A549 (cell line): Measurements from ENCODE around the gene GRM5.

Source experiments
- BHLHE40 ChIP-seq: IDR thresholded peaks from 2 replicates; pipeline ENCODE4 v1.6.1; 2012; ENCODE audit warnings: low read depth, low read length, inconsistent platforms
- CBX2 ChIP-seq: fragments of 200-600 bp; sonication (generic); IDR thresholded peaks from 2 replicates; pipeline ENCODE4 v1.6.1; 2016; ENCODE audit warnings: low read depth, mild to moderate bottlenecking, borderline replicate concordance
- ELK1 ChIP-seq: fragments of 150-350 bp; IDR thresholded peaks from 2 replicates; pipeline ENCODE4 v1.6.1; 2014; ENCODE audit warnings: low read depth, mild to moderate bottlenecking, low read length
- KDM1A ChIP-seq: fragments of 200-600 bp; sonication (generic); IDR thresholded peaks from 2 replicates; pipeline ENCODE4 v1.6.1; 2016; ENCODE audit warnings: low read depth, mild to moderate bottlenecking
- MAZ ChIP-seq: fragments of 150-350 bp; IDR thresholded peaks from 2 replicates; pipeline ENCODE4 v1.6.1; 2014; ENCODE audit warnings: antibody characterized with exemption, low read depth, low read length, borderline replicate concordance
- PHF8 ChIP-seq: fragments of 200-600 bp; sonication (generic); IDR thresholded peaks from 2 replicates; pipeline ENCODE4 v1.6.1; 2016; ENCODE audit warnings: low read depth, mild to moderate bottlenecking, antibody characterized with exemption, moderate library complexity, borderline replicate concordance
- POLR2A ChIP-seq: IDR thresholded peaks from 2 replicates; pipeline ENCODE4 v1.6.1; 2012; ENCODE audit warnings: mild to moderate bottlenecking, low read length
- RAD21 ChIP-seq, 2 experiments: fragments of >200 bp in 1 of 2; sonication (Bioruptor Twin) in 1 of 2; formaldehyde crosslinking in 1 of 2; IDR thresholded peaks in 1 of 2; conservative IDR thresholded peaks in 1 of 2; 2 replicates in 1 of 2; 3 replicates in 1 of 2; pipeline ENCODE4 v1.6.1; 2012 to 2018; ENCODE audit warnings: inconsistent platforms in 1 of 2
- RARB ChIP-seq: fragments of 250-450 bp; sonication (Bioruptor Pico); IDR thresholded peaks from 2 replicates; pipeline ENCODE4 v1.8.0; 2021; ENCODE audit warnings: mild to moderate bottlenecking, moderate library complexity
- RNF2 ChIP-seq: fragments of 200-600 bp; sonication (generic); IDR thresholded peaks from 2 replicates; pipeline ENCODE4 v1.6.1; 2016; ENCODE audit warnings: low read depth, mild to moderate bottlenecking, antibody characterized with exemption, moderate library complexity, borderline replicate concordance
- SMC3 ChIP-seq: fragments of >200 bp; sonication (Bioruptor Twin); formaldehyde crosslinking; IDR thresholded peaks from 3 replicates; pipeline ENCODE4 v1.6.1; 2018; ENCODE audit warnings: inconsistent platforms
- ZC3H11A ChIP-seq: fragments of 450-650 bp; IDR thresholded peaks from 2 replicates; pipeline ENCODE4 v1.6.1; 2014; ENCODE audit warnings: antibody characterized with exemption, mild to moderate bottlenecking
- TF ChIP-seq, protein P1 (sequence below): fragments of >200 bp; sonication (Bioruptor Twin); formaldehyde crosslinking; IDR thresholded peaks from 3 replicates; pipeline ENCODE4 v1.5.1; 2016
- TF ChIP-seq, protein P2 (sequence below): IDR thresholded peaks from 2 replicates; pipeline ENCODE4 v1.6.1; 2012

- TF ChIP-seq, protein P1, sequence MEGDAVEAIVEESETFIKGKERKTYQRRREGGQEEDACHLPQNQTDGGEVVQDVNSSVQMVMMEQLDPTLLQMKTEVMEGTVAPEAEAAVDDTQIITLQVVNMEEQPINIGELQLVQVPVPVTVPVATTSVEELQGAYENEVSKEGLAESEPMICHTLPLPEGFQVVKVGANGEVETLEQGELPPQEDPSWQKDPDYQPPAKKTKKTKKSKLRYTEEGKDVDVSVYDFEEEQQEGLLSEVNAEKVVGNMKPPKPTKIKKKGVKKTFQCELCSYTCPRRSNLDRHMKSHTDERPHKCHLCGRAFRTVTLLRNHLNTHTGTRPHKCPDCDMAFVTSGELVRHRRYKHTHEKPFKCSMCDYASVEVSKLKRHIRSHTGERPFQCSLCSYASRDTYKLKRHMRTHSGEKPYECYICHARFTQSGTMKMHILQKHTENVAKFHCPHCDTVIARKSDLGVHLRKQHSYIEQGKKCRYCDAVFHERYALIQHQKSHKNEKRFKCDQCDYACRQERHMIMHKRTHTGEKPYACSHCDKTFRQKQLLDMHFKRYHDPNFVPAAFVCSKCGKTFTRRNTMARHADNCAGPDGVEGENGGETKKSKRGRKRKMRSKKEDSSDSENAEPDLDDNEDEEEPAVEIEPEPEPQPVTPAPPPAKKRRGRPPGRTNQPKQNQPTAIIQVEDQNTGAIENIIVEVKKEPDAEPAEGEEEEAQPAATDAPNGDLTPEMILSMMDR: no peak
- TF ChIP-seq, protein P2, sequence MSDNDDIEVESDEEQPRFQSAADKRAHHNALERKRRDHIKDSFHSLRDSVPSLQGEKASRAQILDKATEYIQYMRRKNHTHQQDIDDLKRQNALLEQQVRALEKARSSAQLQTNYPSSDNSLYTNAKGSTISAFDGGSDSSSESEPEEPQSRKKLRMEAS: no peak
- no peak for TF ChIP-seq RNF2
- TF ChIP-seq KDM1A: no peak
- TF ChIP-seq POLR2A: no peak
- TF ChIP-seq BHLHE40: no peak
- no peak for TF ChIP-seq RARB (CRISPR knock-in tag)
- no peak for TF ChIP-seq SMC3
- TF ChIP-seq PHF8: no peak
- no peak for TF ChIP-seq RAD21 (conservative IDR thresholded peaks at IDR 0.05 in 1 of 2, IDR thresholded peaks at IDR 0.05 in 1 of 2)
- no peak for TF ChIP-seq MAZ
- TF ChIP-seq ELK1: no peak
- no peak for TF ChIP-seq ZC3H11A
- no peak for TF ChIP-seq CBX2
Measured at GRCh38 chr11:88632163-88632562, 433.6 kb downstream of the GRM5 start.
